Measurements from ENCODE around the gene NETO2. TPM values are rescaled to one million over a fixed set of nuclear protein-coding genes. Genes with fewer than 3 reads are reported as not detected.
A peak's percentile ranks its signal among the peaks of the same experiment; 100 is the strongest.

The NETO2 gene
- total and polyA plus RNA-seq, 2 of the 13 experiments (the other 11 are each of a cell fraction or from before 2014, with no cell fraction given), result 8.2 to 13.5 TPM

- TF ChIP-seq PBX3 (CRISPR knock-in tag; IDR thresholded peaks at IDR 0.05; ENCODE audit: borderline replicate concordance) (no peak; the same call in 1 of the 2 replicates), THRA (CRISPR knock-in tag; IDR thresholded peaks at IDR 0.05; ENCODE audit: borderline replicate concordance) (0 out of 2 replicates have a peak, but pooled peaks have one; percentile 9), MAFG (CRISPR knock-in tag; IDR thresholded peaks at IDR 0.05) (no peak), PLSCR1 (CRISPR knock-in tag; IDR thresholded peaks at IDR 0.05; ENCODE audit: borderline replicate concordance) (no peak), GABPB1 (CRISPR knock-in tag; IDR thresholded peaks at IDR 0.05) (peak; percentile 64; the same call in 1 of the 2 replicates), ZNF276 (CRISPR knock-in tag; IDR thresholded peaks at IDR 0.05; ENCODE audit: low read depth) (no peak), ZNF646 (CRISPR knock-in tag; IDR thresholded peaks at IDR 0.05) (no peak), ZSCAN21 (CRISPR knock-in tag; IDR thresholded peaks at IDR 0.05; ENCODE audit: borderline replicate concordance) (peak; percentile 75), KLF9 (CRISPR knock-in tag; IDR thresholded peaks at IDR 0.05; ENCODE audit: low read depth) (no peak), ZSCAN31 (CRISPR knock-in tag; IDR thresholded peaks at IDR 0.05; ENCODE audit: low read depth) (peak; percentile 42), MAF1 (CRISPR knock-in tag; IDR thresholded peaks at IDR 0.05; ENCODE audit: borderline replicate concordance) (no peak), HES4 (CRISPR knock-in tag; IDR thresholded peaks at IDR 0.05; ENCODE audit: borderline replicate concordance) (no peak), PHF8 (CRISPR knock-in tag; IDR thresholded peaks at IDR 0.05) (peak; percentile 61), E2F5 (CRISPR knock-in tag; conservative IDR thresholded peaks at IDR 0.05) (no peak)
Measured at GRCh38 chr16:47142821-47143676, 696 bp downstream of the NETO2 start (continued).

Data from HepG2 (cell line).